Esophagus squamous epithelium (tissue), 4 donors: ENCODE data around the gene CD99L2.

ENCODE experiments used
- POLR2A ChIP-seq, 4 donors: fragments of 450-650 bp; IDR thresholded peaks; one replicate each; pipeline ENCODE4 v1.6.1; 2017; ENCODE audit warnings: antibody characterized with exemption in 4 of 4, mild to moderate bottlenecking in 4 of 4, moderate library complexity in 3 of 4
- TF ChIP-seq, protein P1 (sequence below), 6 experiments: fragments of 450-650 bp in 4 of 6; fragments of 200-600 bp in 2 of 6; sonication (generic) in 2 of 6; IDR thresholded peaks; one replicate each; pipeline ENCODE4 v1.5.1; 2016 to 2019; ENCODE audit warnings: antibody characterized with exemption in 6 of 6, mild to moderate bottlenecking in 4 of 6, moderate library complexity in 4 of 6

DNA sequence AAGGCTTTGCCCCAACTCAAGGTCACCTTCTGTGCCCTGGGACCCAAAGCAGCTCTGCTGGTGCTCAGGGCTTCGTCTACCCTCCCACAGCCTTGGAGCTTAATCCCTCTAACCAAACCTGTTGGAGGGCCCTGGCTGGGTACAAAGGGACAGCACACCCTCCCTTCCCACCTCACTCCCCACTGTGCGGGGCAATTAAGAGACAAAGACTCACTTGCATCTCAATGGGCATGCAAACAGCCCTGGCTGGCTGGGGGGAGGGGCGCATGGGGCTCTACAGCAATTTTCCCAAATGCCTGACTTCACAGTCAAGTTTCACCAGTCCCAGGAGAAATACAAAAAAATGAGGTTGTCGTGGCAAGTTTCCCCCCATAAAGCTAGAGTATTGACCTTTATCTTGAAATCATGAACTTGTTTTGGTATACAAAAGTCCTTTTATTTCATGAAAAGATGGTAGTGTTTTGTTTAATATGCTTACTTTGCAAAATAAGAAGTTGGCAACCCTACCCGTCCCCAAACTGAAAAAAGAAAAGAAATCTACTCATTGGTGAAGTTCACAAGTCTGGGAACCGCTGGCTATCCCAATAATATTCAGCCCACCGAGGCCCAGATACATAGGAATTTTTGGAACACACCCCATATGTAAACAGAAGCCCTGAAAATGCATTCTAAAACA, 4.1 kb upstream of the CD99L2 start:
- TF ChIP-seq, protein P1, sequence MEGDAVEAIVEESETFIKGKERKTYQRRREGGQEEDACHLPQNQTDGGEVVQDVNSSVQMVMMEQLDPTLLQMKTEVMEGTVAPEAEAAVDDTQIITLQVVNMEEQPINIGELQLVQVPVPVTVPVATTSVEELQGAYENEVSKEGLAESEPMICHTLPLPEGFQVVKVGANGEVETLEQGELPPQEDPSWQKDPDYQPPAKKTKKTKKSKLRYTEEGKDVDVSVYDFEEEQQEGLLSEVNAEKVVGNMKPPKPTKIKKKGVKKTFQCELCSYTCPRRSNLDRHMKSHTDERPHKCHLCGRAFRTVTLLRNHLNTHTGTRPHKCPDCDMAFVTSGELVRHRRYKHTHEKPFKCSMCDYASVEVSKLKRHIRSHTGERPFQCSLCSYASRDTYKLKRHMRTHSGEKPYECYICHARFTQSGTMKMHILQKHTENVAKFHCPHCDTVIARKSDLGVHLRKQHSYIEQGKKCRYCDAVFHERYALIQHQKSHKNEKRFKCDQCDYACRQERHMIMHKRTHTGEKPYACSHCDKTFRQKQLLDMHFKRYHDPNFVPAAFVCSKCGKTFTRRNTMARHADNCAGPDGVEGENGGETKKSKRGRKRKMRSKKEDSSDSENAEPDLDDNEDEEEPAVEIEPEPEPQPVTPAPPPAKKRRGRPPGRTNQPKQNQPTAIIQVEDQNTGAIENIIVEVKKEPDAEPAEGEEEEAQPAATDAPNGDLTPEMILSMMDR (IDR thresholded peaks at IDR 0.05), result no peak
- TF ChIP-seq POLR2A (IDR thresholded peaks at IDR 0.05), result no peak
